ENCODE data around the gene EEFSEC.

Gene EEFSEC

GRCh38 chr3:128281056-128281455 lies 127.8 kb downstream of the EEFSEC start:
- Histone ChIP-seq H3K4me2 (ENCODE audit: low read length) (no peak overlapping the region), H3K9me3 (ENCODE audit: insufficient read depth, low read length) (no peaks in the 10 kb centered on the region), H4K20me1 (ENCODE audit: insufficient read depth, low read length) (no peaks in the 10 kb centered on the region), H3K79me2 (ENCODE audit: low read length) (no peaks in the 10 kb centered on the region), H3K4me3 (ENCODE audit: low read length) (no peak overlapping the region), H3K27me3 (ENCODE audit: low read depth, low read length) (no peaks in the 10 kb centered on the region), H3K36me3 (replicated peaks; ENCODE audit: low read depth, low read length) (no peaks in the 10 kb centered on the region), H2AFZ (ENCODE audit: low read depth, low read length) (no peak overlapping the region), H3K9ac (ENCODE audit: low read length) (no peak overlapping the region), H3K4me1 (ENCODE audit: low read length) (no peaks in the 10 kb centered on the region), H3K27ac (ENCODE audit: low read length) (no peak overlapping the region)
- TF ChIP-seq EZH2phosphoT487 (IDR thresholded peaks at IDR 0.05; ENCODE audit: low read depth) (no peak), CTCF (IDR thresholded peaks at IDR 0.05; ENCODE audit: low read depth, low read length) (no peak)

DNA sequence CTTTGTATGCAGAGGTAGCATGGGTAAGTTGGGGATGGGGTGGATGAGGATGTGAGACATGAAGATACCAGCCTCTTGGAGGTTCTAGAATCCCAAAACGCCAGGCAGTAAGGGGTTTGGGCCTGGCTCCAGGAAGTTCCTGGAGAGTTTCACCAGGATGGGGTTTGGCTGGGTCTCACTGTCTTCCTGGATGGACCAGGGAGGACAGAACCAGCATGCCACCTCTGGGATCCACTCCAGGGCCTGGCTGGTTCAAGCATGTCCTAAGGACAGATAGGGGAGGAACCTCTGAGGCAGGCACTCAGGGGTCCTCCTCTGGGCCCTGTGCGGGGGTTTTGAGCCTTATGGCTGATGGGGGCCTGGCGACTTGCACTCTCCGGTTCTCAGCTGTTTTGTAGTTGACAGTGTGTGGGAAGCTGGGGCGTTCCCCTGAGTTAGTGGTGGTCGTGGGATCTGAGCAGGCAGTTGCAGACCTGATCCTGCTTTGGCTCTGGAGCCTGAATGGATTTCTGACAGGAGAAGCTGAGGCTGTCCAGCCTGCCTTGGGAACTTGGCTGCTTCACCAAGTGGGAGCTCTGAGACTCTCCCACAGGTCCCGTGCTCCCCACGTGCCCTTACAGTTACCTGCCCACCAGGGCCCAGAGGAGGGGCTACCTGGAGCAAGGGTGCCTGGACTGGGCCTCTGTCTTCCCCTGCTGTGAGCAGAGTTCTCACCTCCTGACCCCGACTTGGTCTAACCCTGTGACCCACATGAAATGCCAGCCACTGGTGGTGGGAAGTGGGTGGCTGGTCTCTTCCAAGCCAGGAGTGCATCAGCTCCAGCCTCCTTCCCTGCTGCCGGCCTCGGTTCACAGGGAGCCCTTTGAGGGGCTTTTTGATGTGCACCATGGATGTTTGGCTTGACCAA lies 128.4 kb downstream of the EEFSEC start:
- H2AFZ ChIP-seq (ENCODE audit: low read depth, low read length): no peak overlapping the region
- H3K79me2 ChIP-seq (ENCODE audit: low read length): no peaks in the 10 kb centered on the region
- no peaks in the 10 kb centered on the region for H4K20me1 ChIP-seq (ENCODE audit: insufficient read depth, low read length)
- H3K27me3 ChIP-seq (ENCODE audit: low read depth, low read length): no peaks in the 10 kb centered on the region
- H3K27ac ChIP-seq (ENCODE audit: low read length): no peak overlapping the region
- no peaks in the 10 kb centered on the region for H3K9me3 ChIP-seq (ENCODE audit: insufficient read depth, low read length)
- no peaks in the 10 kb centered on the region for H3K4me1 ChIP-seq (ENCODE audit: low read length)
- TF ChIP-seq EZH2phosphoT487 (IDR thresholded peaks at IDR 0.05; ENCODE audit: low read depth) (no peak), CTCF (IDR thresholded peaks at IDR 0.05; ENCODE audit: low read depth, low read length) (no peak)
- no peak overlapping the region for H3K4me2 ChIP-seq (ENCODE audit: low read length)
- H3K36me3 ChIP-seq (replicated peaks; ENCODE audit: low read depth, low read length): no peaks in the 10 kb centered on the region
- no peak overlapping the region for H3K9ac ChIP-seq (ENCODE audit: low read length)
- no peak overlapping the region for H3K4me3 ChIP-seq (ENCODE audit: low read length)

DNA sequence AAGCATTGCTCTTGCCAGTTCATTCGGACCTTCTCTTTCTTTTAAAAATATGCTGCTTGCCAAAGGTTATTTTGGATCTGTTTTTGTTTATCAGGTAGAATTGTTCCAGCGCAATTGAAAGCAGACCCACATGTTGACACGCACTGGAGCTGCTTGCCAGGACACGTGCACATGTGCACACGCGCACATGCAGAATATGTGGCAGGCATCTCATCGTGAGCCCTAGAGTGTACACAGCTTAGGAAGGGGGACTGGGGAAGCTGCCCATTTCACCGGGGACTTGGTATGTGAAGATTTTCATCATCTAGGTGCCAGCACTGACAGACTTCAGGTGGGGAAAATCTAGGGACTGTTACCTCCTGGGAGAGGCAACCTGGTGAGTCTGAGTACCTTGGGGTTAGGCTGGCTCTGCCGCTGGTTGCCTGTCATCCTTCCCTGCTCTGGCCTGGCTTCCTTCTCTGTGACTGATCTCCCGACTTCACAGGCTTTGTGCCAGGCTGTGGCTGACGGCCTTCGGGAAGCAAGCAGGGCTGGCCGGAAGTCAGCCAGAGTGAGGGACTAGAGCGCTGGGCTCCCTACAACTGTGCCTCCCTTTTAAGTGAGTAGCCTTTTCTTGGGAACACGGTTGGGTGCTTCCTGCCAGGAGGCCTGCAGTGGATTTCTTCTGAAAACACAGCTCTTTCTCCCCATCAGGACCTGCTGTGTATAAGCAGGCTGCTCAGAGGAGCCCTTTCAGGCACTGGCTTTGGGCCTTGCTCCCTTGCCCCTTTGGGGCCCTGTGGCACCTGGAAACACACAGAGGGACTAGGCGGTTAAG lies 129.3 kb downstream of the EEFSEC start:
- H3K4me3 ChIP-seq (ENCODE audit: low read length): no peak overlapping the region
- H3K9me3 ChIP-seq (ENCODE audit: insufficient read depth, low read length): no peaks in the 10 kb centered on the region
- H3K4me1 ChIP-seq (ENCODE audit: low read length): no peaks in the 10 kb centered on the region
- H3K27ac ChIP-seq (ENCODE audit: low read length): no peak overlapping the region
- H3K4me2 ChIP-seq (ENCODE audit: low read length): no peak overlapping the region
- no peak for TF ChIP-seq CTCF (IDR thresholded peaks at IDR 0.05; ENCODE audit: low read depth, low read length)
- TF ChIP-seq EZH2phosphoT487 (IDR thresholded peaks at IDR 0.05; ENCODE audit: low read depth): no peak
- H2AFZ ChIP-seq (ENCODE audit: low read depth, low read length): no peak overlapping the region
- no peaks in the 10 kb centered on the region for H4K20me1 ChIP-seq (ENCODE audit: insufficient read depth, low read length)
- H3K36me3 ChIP-seq (replicated peaks; ENCODE audit: low read depth, low read length): no peaks in the 10 kb centered on the region
- H3K79me2 ChIP-seq (ENCODE audit: low read length): no peaks in the 10 kb centered on the region
- no peaks in the 10 kb centered on the region for H3K27me3 ChIP-seq (ENCODE audit: low read depth, low read length)
- H3K9ac ChIP-seq (ENCODE audit: low read length): no peak overlapping the region

- Histone ChIP-seq H3K27me3 (ENCODE audit: low read depth, low read length) (no peaks in the 10 kb centered on the region), H3K27ac (ENCODE audit: low read length) (no peak overlapping the region), H3K9me3 (ENCODE audit: insufficient read depth, low read length) (no peaks in the 10 kb centered on the region), H4K20me1 (ENCODE audit: insufficient read depth, low read length) (no peaks in the 10 kb centered on the region), H3K4me2 (ENCODE audit: low read length) (no peak overlapping the region), H3K79me2 (ENCODE audit: low read length) (no peaks in the 10 kb centered on the region), H2AFZ (ENCODE audit: low read depth, low read length) (no peak overlapping the region), H3K4me1 (ENCODE audit: low read length) (no peaks in the 10 kb centered on the region), H3K9ac (ENCODE audit: low read length) (no peak overlapping the region), H3K4me3 (ENCODE audit: low read length) (no peak overlapping the region), H3K36me3 (replicated peaks; ENCODE audit: low read depth, low read length) (no peaks in the 10 kb centered on the region)
- no peak for TF ChIP-seq EZH2phosphoT487 (IDR thresholded peaks at IDR 0.05; ENCODE audit: low read depth)
- no peak for TF ChIP-seq CTCF (IDR thresholded peaks at IDR 0.05; ENCODE audit: low read depth, low read length)
Observed at GRCh38 chr3:128283421-128283820, 130.1 kb downstream of the EEFSEC start.

Measured in OCI-LY3 (cell line).